ENCODE measurements around the gene ARHGEF10L. TPM values are rescaled to one million over a fixed set of nuclear protein-coding genes. Genes with fewer than 3 reads are reported as not detected.

Gene ARHGEF10L
- total RNA-seq, 1 experiment from 2014 or later: 11.2 TPM

- no peaks in the 10 kb centered on the region for H3F3A ChIP-seq (ENCODE audit: low read length, unreplicated experiment)
- CTCF ChIA-PET: interaction anchor here (0.7 kb wide), 1 partner anchor 14 kb away, joined by 4 read pairs; no protein-coding TSS in a partner anchor
- H2AFZ ChIP-seq (ENCODE audit: low read length): no peak overlapping the region
- TF ChIP-seq EZH2 (IDR thresholded peaks at IDR 0.05; ENCODE audit: low read length, unreplicated experiment) (no peak), CTCF (conservative IDR thresholded peaks at IDR 0.05; ENCODE audit: low read depth, low read length) (no peak), EZH2phosphoT487 (IDR thresholded peaks at IDR 0.05; ENCODE audit: borderline replicate concordance, low read length) (no peak)
- no peak overlapping the region for H3K4me3 ChIP-seq (ENCODE audit: low read length)
- intact Hi-C loops (cut with micrococcal nuclease): no loop called here
- ATAC-seq: no peak
- H3K4me1 ChIP-seq (ENCODE audit: insufficient read depth, low read length): no peaks in the 10 kb centered on the region
- DNase-seq: no peak
- H3K27me3 ChIP-seq (ENCODE audit: low read length): no peaks in the 10 kb centered on the region
- POLR2A ChIA-PET (ENCODE audit: unreplicated experiment): no interaction called here
- H3K9ac ChIP-seq (ENCODE audit: low read length): no peak overlapping the region
- no peaks in the 10 kb centered on the region for H4K20me1 ChIP-seq (ENCODE audit: low read length)
- H3K9me2 ChIP-seq (replicated peaks; ENCODE audit: low read length): no peaks in the 10 kb centered on the region
- no peaks in the 10 kb centered on the region for H3K36me3 ChIP-seq (ENCODE audit: low read depth, low read length)
- H3K4me2 ChIP-seq (ENCODE audit: low read length): no peak overlapping the region
- H3K9me3 ChIP-seq (ENCODE audit: low read length): no peaks in the 10 kb centered on the region
- H3K79me2 ChIP-seq (ENCODE audit: low read length): no peaks in the 10 kb centered on the region
- no TSS peak for BruUV-seq (replicated peaks)
- no peak overlapping the region for H3K27ac ChIP-seq (ENCODE audit: low read length)
These were observed 28.3 kb upstream of the ARHGEF10L start for GRCh38 chr1:17511188-17511587.

- no TSS peak for BruUV-seq (replicated peaks)
- no peak overlapping the region for H3K27ac ChIP-seq (ENCODE audit: low read length)
- ChIA-PET POLR2A (ENCODE audit: unreplicated experiment) (interaction anchor here (0.6 kb wide), 1 partner anchor 11 kb away, joined by 4 read pairs; no protein-coding TSS in a partner anchor), CTCF (no interaction called here)
- H3K4me3 ChIP-seq (ENCODE audit: low read length): no peak overlapping the region
- no peaks in the 10 kb centered on the region for H3K27me3 ChIP-seq (ENCODE audit: low read length)
- DNase-seq (no peak), ATAC-seq (no peak)
- no peak for TF ChIP-seq CTCF (conservative IDR thresholded peaks at IDR 0.05; ENCODE audit: low read depth, low read length)
- TF ChIP-seq EZH2phosphoT487 (IDR thresholded peaks at IDR 0.05; ENCODE audit: borderline replicate concordance, low read length): no peak
- TF ChIP-seq EZH2 (IDR thresholded peaks at IDR 0.05; ENCODE audit: low read length, unreplicated experiment): no peak
- no peaks in the 10 kb centered on the region for H3K9me3 ChIP-seq (ENCODE audit: low read length)
- no peak overlapping the region for H3K4me2 ChIP-seq (ENCODE audit: low read length)
- H2AFZ ChIP-seq (ENCODE audit: low read length): no peak overlapping the region
- intact Hi-C loops (cut with micrococcal nuclease): no loop called here
- H3K36me3 ChIP-seq (ENCODE audit: low read depth, low read length): no peaks in the 10 kb centered on the region
- H3K79me2 ChIP-seq (ENCODE audit: low read length): no peaks in the 10 kb centered on the region
- H3K9me2 ChIP-seq (replicated peaks; ENCODE audit: low read length): no peaks in the 10 kb centered on the region
- H3K9ac ChIP-seq (ENCODE audit: low read length): no peak overlapping the region
- no peaks in the 10 kb centered on the region for H3F3A ChIP-seq (ENCODE audit: low read length, unreplicated experiment)
- H4K20me1 ChIP-seq (ENCODE audit: low read length): no peaks in the 10 kb centered on the region
- peaks cover 7% of the 10 kb centered on the region for H3K4me1 ChIP-seq (ENCODE audit: insufficient read depth, low read length)
These were observed 26.4 kb upstream of the ARHGEF10L start for GRCh38 chr1:17513131-17513530.

- no peaks in the 10 kb centered on the region for H4K20me1 ChIP-seq (ENCODE audit: low read length)
- H3K4me1 ChIP-seq (ENCODE audit: insufficient read depth, low read length): peaks cover 12% of the 10 kb centered on the region
- DNase-seq (no peak), ATAC-seq (no peak)
- H3K9me2 ChIP-seq (replicated peaks; ENCODE audit: low read length): no peaks in the 10 kb centered on the region
- CTCF ChIA-PET: no interaction called here
- no peak overlapping the region for H2AFZ ChIP-seq (ENCODE audit: low read length)
- H3K27ac ChIP-seq (ENCODE audit: low read length): no peak overlapping the region
- no peak overlapping the region for H3K4me3 ChIP-seq (ENCODE audit: low read length)
- no peaks in the 10 kb centered on the region for H3K79me2 ChIP-seq (ENCODE audit: low read length)
- TF ChIP-seq EZH2 (IDR thresholded peaks at IDR 0.05; ENCODE audit: low read length, unreplicated experiment) (no peak), EZH2phosphoT487 (IDR thresholded peaks at IDR 0.05; ENCODE audit: borderline replicate concordance, low read length) (no peak), CTCF (conservative IDR thresholded peaks at IDR 0.05; ENCODE audit: low read depth, low read length) (no peak)
- intact Hi-C loops (cut with micrococcal nuclease): no loop called here
- POLR2A ChIA-PET (ENCODE audit: unreplicated experiment): no interaction called here
- H3K9ac ChIP-seq (ENCODE audit: low read length): no peak overlapping the region
- no peak overlapping the region for H3K4me2 ChIP-seq (ENCODE audit: low read length)
- no TSS peak for BruUV-seq (replicated peaks)
- H3K36me3 ChIP-seq (ENCODE audit: low read depth, low read length): no peaks in the 10 kb centered on the region
- no peaks in the 10 kb centered on the region for H3F3A ChIP-seq (ENCODE audit: low read length, unreplicated experiment)
- no peaks in the 10 kb centered on the region for H3K9me3 ChIP-seq (ENCODE audit: low read length)
- no peaks in the 10 kb centered on the region for H3K27me3 ChIP-seq (ENCODE audit: low read length)
These were observed 24.7 kb upstream of the ARHGEF10L start for GRCh38 chr1:17514776-17515175.

All from PC-3 (cell line).